WTC11 (cell line): ENCODE data around the gene MEGF11. TPM values are rescaled to one million over a fixed set of nuclear protein-coding genes. Genes with fewer than 3 reads are reported as not detected.
"Not testable (repeated sequence)": the region's sequence is repeated elsewhere in the genome, so short reads cannot be mapped to it uniquely, and the experiment has no call there.

Source experiments
- ATAC-seq: fragments of 200-7000 bp; cut with Tn5 transposase; 2 replicates; pipeline ENCODE4 v1.10.0; 2021; ENCODE audit warnings: mild to moderate bottlenecking, moderate library complexity
- CTCF ChIA-PET: fragments of 300-600 bp; sonication (Branson Sonifier 250); formaldehyde crosslinking; loops from one replicate; lab custom pipeline; 2021; ENCODE audit warnings: antibody characterized with exemption; lab: Charles Lee
- POLR2A ChIA-PET: fragments of 350-600 bp; sonication (Branson Sonifier 250); formaldehyde crosslinking; loops from one replicate; lab custom pipeline; 2021; ENCODE audit warnings: antibody characterized with exemption; lab: Charles Lee
- DNase-seq: peaks from one replicate; pipeline ENCODE4 v3.0.0; 2021; ENCODE audit warnings: low spot score
- H3K27ac Mint-ChIP-seq: 2 replicates; pipeline ENCODE4 v1.8.0; 2021; ENCODE audit warnings: mixed read lengths
- H3K27me3 Mint-ChIP-seq: 2 replicates; pipeline ENCODE4 v1.8.0; 2021; ENCODE audit warnings: low read depth, mild to moderate bottlenecking, moderate library complexity, mixed read lengths
- H3K36me3 Mint-ChIP-seq: 2 replicates; pipeline ENCODE4 v1.8.0; 2021; ENCODE audit warnings: mixed read lengths
- H3K4me1 Mint-ChIP-seq: 2 replicates; pipeline ENCODE4 v1.8.0; 2022; ENCODE audit warnings: mixed read lengths
- H3K4me3 Mint-ChIP-seq: 2 replicates; pipeline ENCODE4 v1.8.0; 2021; ENCODE audit warnings: mild to moderate bottlenecking, moderate library complexity, mixed read lengths
- H3K9me3 Mint-ChIP-seq: 2 replicates; pipeline ENCODE4 v1.8.0; 2021; ENCODE audit warnings: mixed read lengths
- CBFB ChIP-seq: sonication (generic); formaldehyde crosslinking; IDR thresholded peaks from 2 replicates; pipeline ENCODE4 v1.8.1; 2022; ENCODE audit warnings: mild to moderate bottlenecking, low read depth, missing genetic modification reagents
- ELF4 ChIP-seq: sonication (generic); formaldehyde crosslinking; IDR thresholded peaks from 2 replicates; pipeline ENCODE4 v1.8.1; 2022; ENCODE audit warnings: low read depth, mild to moderate bottlenecking, moderate library complexity, missing genetic modification reagents
- EMX1 ChIP-seq: fragments of 250-450 bp; sonication (Bioruptor Pico); IDR thresholded peaks from 2 replicates; pipeline ENCODE4 v1.8.0; 2021; ENCODE audit warnings: mild to moderate bottlenecking
- ETV6 ChIP-seq: sonication (generic); formaldehyde crosslinking; IDR thresholded peaks from 2 replicates; pipeline ENCODE4 v1.8.1; 2022; ENCODE audit warnings: mild to moderate bottlenecking, missing genetic modification reagents
- FOXK1 ChIP-seq: sonication (generic); formaldehyde crosslinking; IDR thresholded peaks from 2 replicates; pipeline ENCODE4 v1.8.0; 2022; ENCODE audit warnings: mild to moderate bottlenecking, moderate library complexity, missing genetic modification reagents
- FOXP1 ChIP-seq: sonication (generic); formaldehyde crosslinking; IDR thresholded peaks from 2 replicates; pipeline ENCODE4 v1.8.0; 2022; ENCODE audit warnings: missing genetic modification reagents, mild to moderate bottlenecking, moderate library complexity, borderline replicate concordance
- GABPB1 ChIP-seq: sonication (generic); formaldehyde crosslinking; IDR thresholded peaks from 2 replicates; pipeline ENCODE4 v1.8.1; 2023; ENCODE audit warnings: mild to moderate bottlenecking, missing genetic modification reagents
- GRHL2 ChIP-seq: fragments of 250-450 bp; sonication (Bioruptor Pico); IDR thresholded peaks from 2 replicates; pipeline ENCODE4 v1.8.0; 2022; ENCODE audit warnings: mild to moderate bottlenecking, moderate library complexity; ENCODE audit not compliant: insufficient replicate concordance, severe bottlenecking
- MYBL2 ChIP-seq: sonication (generic); formaldehyde crosslinking; IDR thresholded peaks from 2 replicates; pipeline ENCODE4 v1.8.1; 2023; ENCODE audit warnings: mild to moderate bottlenecking, moderate library complexity, missing genetic modification reagents
- NR1H2 ChIP-seq: sonication (generic); formaldehyde crosslinking; IDR thresholded peaks from 2 replicates; pipeline ENCODE4 v1.9.0; 2021; ENCODE audit warnings: mild to moderate bottlenecking, moderate library complexity, missing genetic modification reagents
- TEAD1 ChIP-seq: sonication (generic); formaldehyde crosslinking; IDR thresholded peaks from 2 replicates; pipeline ENCODE4 v1.8.0; 2022; ENCODE audit warnings: mild to moderate bottlenecking, missing genetic modification reagents
- TEAD4 ChIP-seq: sonication (generic); formaldehyde crosslinking; IDR thresholded peaks from 2 replicates; pipeline ENCODE4 v1.8.0; 2022; ENCODE audit warnings: mild to moderate bottlenecking, missing genetic modification reagents
- ZMAT4 ChIP-seq: fragments of 250-450 bp; sonication (Bioruptor Pico); IDR thresholded peaks from 2 replicates; pipeline ENCODE4 v1.9.0; 2021; ENCODE audit warnings: mild to moderate bottlenecking
- ZNF317 ChIP-seq: sonication (generic); formaldehyde crosslinking; IDR thresholded peaks from 2 replicates; pipeline ENCODE4 v1.8.1; 2023; ENCODE audit warnings: low read depth, mild to moderate bottlenecking, moderate library complexity, missing genetic modification reagents, borderline replicate concordance
- total RNA-seq: library from RNA; stranded (reverse); gene quantifications from 3 replicates; pipeline ENCODE4 v1.2.3, GENCODE V29; 2021
- TF ChIP-seq, protein P1 (sequence below): sonication (generic); formaldehyde crosslinking; IDR thresholded peaks from 2 replicates; pipeline ENCODE4 v1.8.1; 2022; ENCODE audit warnings: missing genetic modification reagents, borderline replicate concordance
- TF ChIP-seq, protein P2 (sequence below): sonication (generic); formaldehyde crosslinking; IDR thresholded peaks from 2 replicates; pipeline ENCODE4 v1.8.1; 2023; ENCODE audit warnings: mild to moderate bottlenecking, missing genetic modification reagents
- TF ChIP-seq, protein P3 (sequence below): sonication (generic); formaldehyde crosslinking; IDR thresholded peaks from 2 replicates; pipeline ENCODE4 v1.8.0; 2022; ENCODE audit warnings: mild to moderate bottlenecking, missing genetic modification reagents

MEGF11 gene
- total RNA-seq, 1 experiment from 2014 or later, result 3.3 TPM

DNA sequence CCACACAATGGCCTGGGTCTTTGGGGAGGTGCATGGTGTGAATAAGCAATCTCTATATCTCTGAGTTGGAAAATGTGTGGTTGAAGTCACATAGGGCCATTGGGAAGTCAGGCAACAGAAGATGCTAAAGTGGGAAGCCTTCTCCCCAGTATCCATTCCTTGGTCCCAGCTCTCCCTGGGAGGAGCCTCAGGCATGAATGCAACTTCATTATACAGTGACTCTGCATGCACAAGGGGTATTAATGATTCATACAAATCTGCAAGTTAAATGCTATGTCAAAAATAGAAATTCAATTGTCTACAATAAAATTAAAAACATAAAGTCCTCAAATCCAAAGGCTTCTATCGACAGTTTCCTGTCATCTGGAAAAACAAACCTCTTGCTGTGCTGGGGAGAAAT is 275.4 kb downstream of the MEGF11 start:
- Mint-ChIP-seq H3K27ac (no peak overlapping the region), H3K4me3 (no peak overlapping the region), H3K4me1 (peaks cover 31% of the 10 kb centered on the region), H3K27me3 (0 out of 2 replicates have a peak, but pooled peaks cover under 1% of the 10 kb centered on the region), H3K9me3 (no peaks in the 10 kb centered on the region), H3K36me3 (no peaks in the 10 kb centered on the region)
- ATAC-seq (no peak), DNase-seq (no peak)
- ChIA-PET POLR2A (no interaction called here), CTCF (interaction anchor here (0.7 kb wide), 1 partner anchor 447 kb away, joined by 4 read pairs; no protein-coding TSS in a partner anchor)
- TF ChIP-seq EMX1 (CRISPR knock-in tag) (no peak), MYBL2 (CRISPR knock-in tag) (no peak), CBFB (CRISPR knock-in tag) (no peak), TEAD4 (CRISPR knock-in tag) (no peak), GRHL2 (CRISPR knock-in tag) (no peak), FOXK1 (no peak), ETV6 (no peak), ZMAT4 (CRISPR knock-in tag) (no peak), FOXP1 (CRISPR knock-in tag) (no peak), NR1H2 (CRISPR knock-in tag) (no peak)
- TF ChIP-seq, protein P1, sequence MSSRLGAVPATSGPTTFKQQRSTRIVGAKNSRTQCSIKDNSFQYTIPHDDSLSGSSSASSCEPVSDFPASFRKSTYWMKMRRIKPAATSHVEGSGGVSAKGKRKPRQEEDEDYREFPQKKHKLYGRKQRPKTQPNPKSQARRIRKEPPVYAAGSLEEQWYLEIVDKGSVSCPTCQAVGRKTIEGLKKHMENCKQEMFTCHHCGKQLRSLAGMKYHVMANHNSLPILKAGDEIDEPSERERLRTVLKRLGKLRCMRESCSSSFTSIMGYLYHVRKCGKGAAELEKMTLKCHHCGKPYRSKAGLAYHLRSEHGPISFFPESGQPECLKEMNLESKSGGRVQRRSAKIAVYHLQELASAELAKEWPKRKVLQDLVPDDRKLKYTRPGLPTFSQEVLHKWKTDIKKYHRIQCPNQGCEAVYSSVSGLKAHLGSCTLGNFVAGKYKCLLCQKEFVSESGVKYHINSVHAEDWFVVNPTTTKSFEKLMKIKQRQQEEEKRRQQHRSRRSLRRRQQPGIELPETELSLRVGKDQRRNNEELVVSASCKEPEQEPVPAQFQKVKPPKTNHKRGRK (CRISPR knock-in tag), result no peak

DNA sequence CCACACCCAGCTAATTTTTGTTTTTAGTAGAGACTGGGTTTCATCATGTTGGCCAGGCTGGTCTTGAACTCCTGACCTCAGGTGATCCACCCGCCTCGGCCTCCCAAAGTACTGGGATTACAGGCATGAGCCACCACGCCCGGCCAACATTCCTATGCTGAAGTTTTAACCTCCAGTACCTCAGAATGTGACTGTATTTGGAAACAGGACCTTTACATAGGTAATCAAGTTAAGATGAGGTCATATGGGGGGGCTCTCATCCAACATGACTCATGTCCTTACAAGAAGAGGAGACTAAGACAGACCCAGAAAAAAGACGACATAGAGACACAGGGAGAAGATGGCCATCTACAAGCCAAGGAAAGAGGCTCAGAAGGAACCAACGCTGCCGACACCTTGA is 277.4 kb downstream of the MEGF11 start:
- H3K4me3 Mint-ChIP-seq, H3K9me3 Mint-ChIP-seq, DNase-seq, H3K36me3 Mint-ChIP-seq, POLR2A ChIA-PET, H3K27me3 Mint-ChIP-seq, ATAC-seq, H3K27ac Mint-ChIP-seq: not testable (repeated sequence)
- CTCF ChIA-PET, result interaction anchor here (0.6 kb wide), 1 partner anchor 14 kb away, joined by 3 read pairs; no protein-coding TSS in a partner anchor
- peaks cover 19% of the 10 kb centered on the region for H3K4me1 Mint-ChIP-seq

DNA sequence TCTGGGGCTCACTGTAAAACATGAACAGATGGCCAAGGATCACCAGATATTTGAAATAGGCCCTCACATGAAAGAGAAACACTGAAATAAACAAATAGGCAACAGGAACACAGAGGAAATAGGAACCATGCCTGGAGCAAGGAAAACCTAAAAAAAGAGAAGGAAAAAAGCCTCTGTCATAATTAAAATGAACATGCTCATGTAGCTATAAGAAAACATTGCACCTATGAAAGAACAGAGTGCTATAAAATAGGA is 281.9 kb downstream of the MEGF11 start:
- Mint-ChIP-seq H3K4me3 (no peak overlapping the region), H3K36me3 (no peaks in the 10 kb centered on the region), H3K4me1 (peaks cover 11% of the 10 kb centered on the region), H3K27me3 (no peaks in the 10 kb centered on the region), H3K9me3 (no peaks in the 10 kb centered on the region), H3K27ac (no peak overlapping the region)
- ChIA-PET POLR2A (interaction anchor here (0.9 kb wide), 1 partner anchor 18 kb away, joined by 3 read pairs; no protein-coding TSS in a partner anchor), CTCF (interaction anchor here (0.8 to 1.5 kb wide), 2 partner anchors 56 to 109 kb away, joined by 3 to 5 read pairs; no protein-coding TSS in a partner anchor)
- TF ChIP-seq TEAD1 (CRISPR knock-in tag) (no peak), ELF4 (no peak), ZNF317 (no peak)
- TF ChIP-seq, protein P2, sequence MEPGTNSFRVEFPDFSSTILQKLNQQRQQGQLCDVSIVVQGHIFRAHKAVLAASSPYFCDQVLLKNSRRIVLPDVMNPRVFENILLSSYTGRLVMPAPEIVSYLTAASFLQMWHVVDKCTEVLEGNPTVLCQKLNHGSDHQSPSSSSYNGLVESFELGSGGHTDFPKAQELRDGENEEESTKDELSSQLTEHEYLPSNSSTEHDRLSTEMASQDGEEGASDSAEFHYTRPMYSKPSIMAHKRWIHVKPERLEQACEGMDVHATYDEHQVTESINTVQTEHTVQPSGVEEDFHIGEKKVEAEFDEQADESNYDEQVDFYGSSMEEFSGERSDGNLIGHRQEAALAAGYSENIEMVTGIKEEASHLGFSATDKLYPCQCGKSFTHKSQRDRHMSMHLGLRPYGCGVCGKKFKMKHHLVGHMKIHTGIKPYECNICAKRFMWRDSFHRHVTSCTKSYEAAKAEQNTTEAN (CRISPR knock-in tag), result no peak
- ATAC-seq (no peak), DNase-seq (no peak)

GRCh38 chr15:65970937-65971740 is 282.4 kb downstream of the MEGF11 start:
- ChIA-PET POLR2A (interaction anchor here (0.9 kb wide), 1 partner anchor 17 kb away, joined by 3 read pairs; no protein-coding TSS in a partner anchor), CTCF (interaction anchor here (0.8 to 1.5 kb wide), 2 partner anchors 55 to 109 kb away, joined by 3 to 5 read pairs; no protein-coding TSS in a partner anchor)
- no peak overlapping the region for H3K27ac Mint-ChIP-seq

More at GRCh38 chr15:65970937-65971740, 282.4 kb downstream of the MEGF11 start:
- Mint-ChIP-seq H3K27me3 (no peaks in the 10 kb centered on the region), H3K9me3 (no peaks in the 10 kb centered on the region), H3K36me3 (no peaks in the 10 kb centered on the region), H3K4me1 (peaks cover 11% of the 10 kb centered on the region), H3K4me3 (no peak overlapping the region)
- TF ChIP-seq, protein P3, sequence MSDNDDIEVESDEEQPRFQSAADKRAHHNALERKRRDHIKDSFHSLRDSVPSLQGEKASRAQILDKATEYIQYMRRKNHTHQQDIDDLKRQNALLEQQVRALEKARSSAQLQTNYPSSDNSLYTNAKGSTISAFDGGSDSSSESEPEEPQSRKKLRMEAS (CRISPR knock-in tag), result peak; percentile 48; the same call in 1 of the 2 replicates
- TF ChIP-seq GABPB1, result peak; percentile 92
- no peak for TF ChIP-seq ZMAT4 (CRISPR knock-in tag)
- ATAC-seq (no peak), DNase-seq (no peak)
